Activated gamma-delta T cell (primary cell): ENCODE measurements around the gene TIMM44.
"Not testable (repeated sequence)": the region's sequence is repeated elsewhere in the genome, so short reads cannot be mapped to it uniquely, and the experiment has no call there.

Experiments used
- DNase-seq: peaks from one replicate; lab custom pipeline; 2025; lab: John Stamatoyannopoulos, UW

Gene TIMM44

GRCh38 chr19:7925171-7925851 lies 18.2 kb downstream of the TIMM44 start:
- peak; percentile 60 for DNase-seq

GRCh38 chr19:7924651-7925170 lies 18.8 kb downstream of the TIMM44 start:
- no peak for DNase-seq

GRCh38 chr19:7924241-7924640 lies 19.2 kb downstream of the TIMM44 start:
- DNase-seq: no peak

GRCh38 chr19:7923295-7924191 lies 19.9 kb downstream of the TIMM44 start:
- DNase-seq: no peak

GRCh38 chr19:7922836-7923195 lies 20.6 kb downstream of the TIMM44 start:
- no peak for DNase-seq

GRCh38 chr19:7921967-7922835 lies 21.3 kb downstream of the TIMM44 start:
- no peak for DNase-seq

GRCh38 chr19:7921302-7921966 lies 22.0 kb downstream of the TIMM44 start:
- DNase-seq: no peak

GRCh38 chr19:7920519-7921301 lies 22.8 kb downstream of the TIMM44 start:
- DNase-seq: peak; percentile 100

GRCh38 chr19:7919610-7920518 lies 23.6 kb downstream of the TIMM44 start, which contains the start of gene SNAPC2:
Gene SNAPC2 (plus strand): TSS chr19:7920338. CDS start chr19:7920367, 29 bp downstream.
- peak; percentile 90 for DNase-seq

- DNase-seq: no peak
These were observed 24.6 kb downstream of the TIMM44 start for GRCh38 chr19:7918615-7919421.

- DNase-seq: not testable (repeated sequence)
These were observed 25.3 kb downstream of the TIMM44 start for GRCh38 chr19:7918062-7918614.

- DNase-seq: peak; percentile 40
These were observed 26.0 kb downstream of the TIMM44 start for GRCh38 chr19:7917267-7918061.

- no peak for DNase-seq
These were observed 26.6 kb downstream of the TIMM44 start for GRCh38 chr19:7916955-7917266.

GRCh38 chr19:7916103-7916954 lies 27.1 kb downstream of the TIMM44 start:
- peak; percentile 67 for DNase-seq

- DNase-seq: no peak
These were observed 28.0 kb downstream of the TIMM44 start for GRCh38 chr19:7915250-7916102.

- DNase-seq: no peak
These were observed 28.8 kb downstream of the TIMM44 start, which contains the start of gene TGFBR3L for GRCh38 chr19:7914598-7915045. Gene TGFBR3L (plus strand): TSS chr19:7914830.
